ENCODE measurements around the gene SCN9A. TPM values are rescaled to one million over a fixed set of nuclear protein-coding genes. Genes with fewer than 3 reads are reported as not detected.
"Not testable (repeated sequence)": the region's sequence is repeated elsewhere in the genome, so short reads cannot be mapped to it uniquely, and the experiment has no call there.

Gene SCN9A
- total and polyA plus RNA-seq, 9 of the 15 experiments (the other 6 are each of a cell fraction or from before 2014, with no cell fraction given): 1.4 to 22.8 (median 7.1) TPM

GRCh38 chr2:166407746-166408145 is 32.0 kb upstream of the SCN9A start:
- DNase-seq (ENCODE audit: extremely low read depth in 1 of 4, low spot score in 3 of 4); H3K4me3 ChIP-seq; H3K4me2 ChIP-seq (ENCODE audit: insufficient read depth, low read length); H4K20me1 ChIP-seq (replicated peaks; ENCODE audit: control insufficient read depth, insufficient read depth, low read length); H3K79me2 ChIP-seq (ENCODE audit: control insufficient read depth, insufficient read depth, low read length); H3K27me3 ChIP-seq (ENCODE audit: control insufficient read depth in 2 of 2, insufficient read depth in 2 of 2, low read length in 2 of 2); H3K27ac ChIP-seq (ENCODE audit: extremely low read depth, low read depth, low read length); H3K9me3 ChIP-seq (replicated peaks; ENCODE audit: control insufficient read depth, insufficient read depth, low read depth, low read length); H3K9me1 ChIP-seq (ENCODE audit: control insufficient read depth, insufficient read depth, low read length); H3K9ac ChIP-seq (ENCODE audit: insufficient read depth in 1 of 2, low read depth in 2 of 2, low read length in 2 of 2); BruUV-seq (replicated peaks); CTCF ChIA-PET (ENCODE audit: low intra/inter-chr PET ratio); ATAC-seq; H3K4me1 ChIP-seq (replicated peaks in 1 of 2; ENCODE audit: control insufficient read depth in 2 of 2, insufficient read depth in 2 of 2, low read length in 2 of 2); FAIRE-seq; H3K36me3 ChIP-seq (ENCODE audit: control insufficient read depth, insufficient read depth, low read length); intact Hi-C loops (cut with micrococcal nuclease): not testable (repeated sequence)
- WGBS (ENCODE audit: insufficient coverage, low coverage, missing lambda C conversion rate): 13% methylated on average over 2 of the region's 2 CpGs
- POLR2A ChIA-PET: interaction anchor here (0.9 kb wide), 1 partner anchor 32 kb away, joined by 3 read pairs; the partner anchor contains the start of gene SCN9A
- in situ Hi-C loops (cut with MboI): loop anchor here (25.0 kb wide), 1 partner anchor 470 kb away; no protein-coding TSS in a partner anchor
- TF ChIP-seq, protein P1, sequence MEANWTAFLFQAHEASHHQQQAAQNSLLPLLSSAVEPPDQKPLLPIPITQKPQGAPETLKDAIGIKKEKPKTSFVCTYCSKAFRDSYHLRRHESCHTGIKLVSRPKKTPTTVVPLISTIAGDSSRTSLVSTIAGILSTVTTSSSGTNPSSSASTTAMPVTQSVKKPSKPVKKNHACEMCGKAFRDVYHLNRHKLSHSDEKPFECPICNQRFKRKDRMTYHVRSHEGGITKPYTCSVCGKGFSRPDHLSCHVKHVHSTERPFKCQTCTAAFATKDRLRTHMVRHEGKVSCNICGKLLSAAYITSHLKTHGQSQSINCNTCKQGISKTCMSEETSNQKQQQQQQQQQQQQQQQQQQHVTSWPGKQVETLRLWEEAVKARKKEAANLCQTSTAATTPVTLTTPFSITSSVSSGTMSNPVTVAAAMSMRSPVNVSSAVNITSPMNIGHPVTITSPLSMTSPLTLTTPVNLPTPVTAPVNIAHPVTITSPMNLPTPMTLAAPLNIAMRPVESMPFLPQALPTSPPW (CRISPR knock-in tag; IDR thresholded peaks at IDR 0.05): peak; percentile 17; the same call in 1 of the 2 replicates
- 0 out of 2 replicates have a peak, but pooled peaks have one; percentile 23 for TF ChIP-seq L3MBTL2 (IDR thresholded peaks at IDR 0.05)
- H2AFZ ChIP-seq (ENCODE audit: low read depth, low read length): peak overlapping the region; percentile 35; the same call in 1 of the 2 replicates

GRCh38 chr2:166406374-166406773 is 30.6 kb upstream of the SCN9A start:
- DNase-seq (ENCODE audit: extremely low read depth in 1 of 4, low spot score in 3 of 4): no peak
- Histone ChIP-seq H3K9ac (ENCODE audit: insufficient read depth in 1 of 2, low read depth in 2 of 2, low read length in 2 of 2) (no peak overlapping the region), H3K27me3 (ENCODE audit: control insufficient read depth in 2 of 2, insufficient read depth in 2 of 2, low read length in 2 of 2) (no peaks in the 10 kb centered on the region), H3K4me1 (replicated peaks in 1 of 2; ENCODE audit: control insufficient read depth in 2 of 2, insufficient read depth in 2 of 2, low read length in 2 of 2) (peaks cover 0 to 2% of the 10 kb centered on the region in 2 experiments; a peak in 3 of 5 replicates), H4K20me1 (replicated peaks; ENCODE audit: control insufficient read depth, insufficient read depth, low read length) (no peaks in the 10 kb centered on the region), H3K79me2 (ENCODE audit: control insufficient read depth, insufficient read depth, low read length) (no peaks in the 10 kb centered on the region), H3K4me2 (ENCODE audit: insufficient read depth, low read length) (no peak overlapping the region), H2AFZ (ENCODE audit: low read depth, low read length) (no peak overlapping the region), H3K4me3 (no peak overlapping the region), H3K27ac (ENCODE audit: extremely low read depth, low read depth, low read length) (no peak overlapping the region), H3K36me3 (ENCODE audit: control insufficient read depth, insufficient read depth, low read length) (no peaks in the 10 kb centered on the region), H3K9me3 (replicated peaks; ENCODE audit: control insufficient read depth, insufficient read depth, low read depth, low read length) (no peaks in the 10 kb centered on the region), H3K9me1 (ENCODE audit: control insufficient read depth, insufficient read depth, low read length) (no peaks in the 10 kb centered on the region)
- in situ Hi-C loops (cut with MboI): loop anchor here (25.0 kb wide), 1 partner anchor 469 kb away; no protein-coding TSS in a partner anchor
- CTCF ChIA-PET (ENCODE audit: low intra/inter-chr PET ratio): no interaction called here
- POLR2A ChIA-PET: interaction anchor here (0.6 kb wide), 1 partner anchor 268 kb away, joined by 3 read pairs; no protein-coding TSS in a partner anchor
- WGBS (ENCODE audit: insufficient coverage, low coverage, missing lambda C conversion rate): 28% methylated on average over 3 of the region's 3 CpGs
- intact Hi-C loops (cut with micrococcal nuclease): no loop called here
- no peak for FAIRE-seq
- ATAC-seq: no peak
- BruUV-seq (replicated peaks): no TSS peak
- no peak for TF ChIP-seq SMARCC2 (IDR thresholded peaks at IDR 0.05; ENCODE audit: low read depth)
